ENCODE measurements around the gene SPIC. TPM values are rescaled to one million over a fixed set of nuclear protein-coding genes. Genes with fewer than 3 reads are reported as not detected.

SPIC gene
- total RNA-seq: not detected
- not detected for polyA plus RNA-seq (ENCODE audit: insufficient read length in 2 of 2)
- long read RNA-seq, donor 1: 0 reads
- long read RNA-seq, donor 2: 0 reads
- long read RNA-seq, donor 3: 0 reads
- long read RNA-seq, donor 4: 0 reads

GRCh38 chr12:101474711-101475386 is at the start of gene SPIC:
SPIC (plus strand) TSS chr12:101475336; CDS start chr12:101476905, 1,569 bp downstream.
- Histone ChIP-seq H3K27me3 (ENCODE audit: control insufficient read depth, insufficient read depth, low read length) (no peaks in the 10 kb centered on the region), H3K27ac (ENCODE audit: low read depth, low read length) (no peak within 1 kb of the TSS), H3K4me3 (ENCODE audit: low read depth, low read length) (no peak within 1 kb of the TSS), H3K4me1 (ENCODE audit: control insufficient read depth, insufficient read depth, low read length) (no peaks in the 10 kb centered on the region), H3K9me3 (ENCODE audit: control insufficient read depth, insufficient read depth, low read length) (no peaks in the 10 kb centered on the region), H3K36me3 (ENCODE audit: control insufficient read depth, insufficient read depth, low read length) (no peaks in the 10 kb centered on the region)
- no peak for DNase-seq (ENCODE audit: low read depth in 4 of 6, low spot score in 6 of 6)
- WGBS (ENCODE audit: insufficient coverage): 97% methylated on average over 3 of the region's 5 CpGs

- DNase-seq (ENCODE audit: low read depth in 4 of 6, low spot score in 6 of 6): no peak
- no peaks in the 10 kb centered on the region for H3K4me1 ChIP-seq (ENCODE audit: control insufficient read depth, insufficient read depth, low read length)
- no peak overlapping the region for H3K27ac ChIP-seq (ENCODE audit: low read depth, low read length)
- H3K4me3 ChIP-seq (ENCODE audit: low read depth, low read length): no peak overlapping the region
- no peaks in the 10 kb centered on the region for H3K27me3 ChIP-seq (ENCODE audit: control insufficient read depth, insufficient read depth, low read length)
- H3K36me3 ChIP-seq (ENCODE audit: control insufficient read depth, insufficient read depth, low read length): no peaks in the 10 kb centered on the region
- no peaks in the 10 kb centered on the region for H3K9me3 ChIP-seq (ENCODE audit: control insufficient read depth, insufficient read depth, low read length)
- WGBS (ENCODE audit: insufficient coverage): no CpG with 5 or more reads among the region's 2 CpGs
Observed at GRCh38 chr12:101430456-101430855, 44.7 kb upstream of the SPIC start.

- H3K27me3 ChIP-seq (ENCODE audit: control insufficient read depth, insufficient read depth, low read length): no peaks in the 10 kb centered on the region
- no peaks in the 10 kb centered on the region for H3K9me3 ChIP-seq (ENCODE audit: control insufficient read depth, insufficient read depth, low read length)
- no peaks in the 10 kb centered on the region for H3K36me3 ChIP-seq (ENCODE audit: control insufficient read depth, insufficient read depth, low read length)
- no peak overlapping the region for H3K27ac ChIP-seq (ENCODE audit: low read depth, low read length)
- no peak overlapping the region for H3K4me3 ChIP-seq (ENCODE audit: low read depth, low read length)
- no peak for DNase-seq (ENCODE audit: low read depth in 4 of 6, low spot score in 6 of 6)
- no peaks in the 10 kb centered on the region for H3K4me1 ChIP-seq (ENCODE audit: control insufficient read depth, insufficient read depth, low read length)
Observed at GRCh38 chr12:101436136-101436535, 39.0 kb upstream of the SPIC start.

GRCh38 chr12:101439236-101439635 is 35.9 kb upstream of the SPIC start:
- Histone ChIP-seq H3K27me3 (ENCODE audit: control insufficient read depth, insufficient read depth, low read length) (no peaks in the 10 kb centered on the region), H3K4me1 (ENCODE audit: control insufficient read depth, insufficient read depth, low read length) (no peaks in the 10 kb centered on the region), H3K9me3 (ENCODE audit: control insufficient read depth, insufficient read depth, low read length) (no peaks in the 10 kb centered on the region), H3K36me3 (ENCODE audit: control insufficient read depth, insufficient read depth, low read length) (no peaks in the 10 kb centered on the region), H3K27ac (ENCODE audit: low read depth, low read length) (no peak overlapping the region), H3K4me3 (ENCODE audit: low read depth, low read length) (no peak overlapping the region)
- DNase-seq (ENCODE audit: low read depth in 4 of 6, low spot score in 6 of 6): no peak
- WGBS (ENCODE audit: insufficient coverage): no CpG with 5 or more reads among the region's 5 CpGs

- H3K4me1 ChIP-seq (ENCODE audit: control insufficient read depth, insufficient read depth, low read length): no peaks in the 10 kb centered on the region
- DNase-seq (ENCODE audit: low read depth in 4 of 6, low spot score in 6 of 6): no peak
- no peak overlapping the region for H3K4me3 ChIP-seq (ENCODE audit: low read depth, low read length)
- H3K9me3 ChIP-seq (ENCODE audit: control insufficient read depth, insufficient read depth, low read length): no peaks in the 10 kb centered on the region
- no peak overlapping the region for H3K27ac ChIP-seq (ENCODE audit: low read depth, low read length)
- no peaks in the 10 kb centered on the region for H3K27me3 ChIP-seq (ENCODE audit: control insufficient read depth, insufficient read depth, low read length)
- no peaks in the 10 kb centered on the region for H3K36me3 ChIP-seq (ENCODE audit: control insufficient read depth, insufficient read depth, low read length)
Observed at GRCh38 chr12:101441461-101442224, 33.5 kb upstream of the SPIC start.

GRCh38 chr12:101455685-101456084 is 19.5 kb upstream of the SPIC start:
- H3K36me3 ChIP-seq (ENCODE audit: control insufficient read depth, insufficient read depth, low read length): no peaks in the 10 kb centered on the region
- 50% methylated on average over 1 of the region's 4 CpGs for WGBS (ENCODE audit: insufficient coverage)

GRCh38 chr12:101459642-101460346 is 15.3 kb upstream of the SPIC start:
- no peaks in the 10 kb centered on the region for H3K27me3 ChIP-seq (ENCODE audit: control insufficient read depth, insufficient read depth, low read length)
- H3K36me3 ChIP-seq (ENCODE audit: control insufficient read depth, insufficient read depth, low read length): no peaks in the 10 kb centered on the region
- 76% methylated on average over 2 of the region's 4 CpGs for WGBS (ENCODE audit: insufficient coverage)
- no peaks in the 10 kb centered on the region for H3K9me3 ChIP-seq (ENCODE audit: control insufficient read depth, insufficient read depth, low read length)
- H3K27ac ChIP-seq (ENCODE audit: low read depth, low read length): no peak overlapping the region
- DNase-seq (ENCODE audit: low read depth in 4 of 6, low spot score in 6 of 6): peak in 1 of 6 donors; percentile 1
- no peak overlapping the region for H3K4me3 ChIP-seq (ENCODE audit: low read depth, low read length)
- H3K4me1 ChIP-seq (ENCODE audit: control insufficient read depth, insufficient read depth, low read length): no peaks in the 10 kb centered on the region

More at GRCh38 chr12:101455685-101456084, 19.5 kb upstream of the SPIC start:
- Histone ChIP-seq H3K27ac (ENCODE audit: low read depth, low read length) (no peak overlapping the region), H3K4me1 (ENCODE audit: control insufficient read depth, insufficient read depth, low read length) (no peaks in the 10 kb centered on the region), H3K27me3 (ENCODE audit: control insufficient read depth, insufficient read depth, low read length) (no peaks in the 10 kb centered on the region), H3K4me3 (ENCODE audit: low read depth, low read length) (no peak overlapping the region), H3K9me3 (ENCODE audit: control insufficient read depth, insufficient read depth, low read length) (no peaks in the 10 kb centered on the region)
- DNase-seq (ENCODE audit: low read depth in 4 of 6, low spot score in 6 of 6): no peak

GRCh38 chr12:101468948-101469347 is 6.2 kb upstream of the SPIC start:
- no peaks in the 10 kb centered on the region for H3K4me1 ChIP-seq (ENCODE audit: control insufficient read depth, insufficient read depth, low read length)
- no peak overlapping the region for H3K27ac ChIP-seq (ENCODE audit: low read depth, low read length)
- whole genome bisulfite sequencing (ENCODE audit: insufficient coverage): no CpG with 5 or more reads among the region's 2 CpGs
- H3K4me3 ChIP-seq (ENCODE audit: low read depth, low read length): no peak overlapping the region
- H3K27me3 ChIP-seq (ENCODE audit: control insufficient read depth, insufficient read depth, low read length): no peaks in the 10 kb centered on the region
- DNase-seq (ENCODE audit: low read depth in 4 of 6, low spot score in 6 of 6): no peak
- no peaks in the 10 kb centered on the region for H3K36me3 ChIP-seq (ENCODE audit: control insufficient read depth, insufficient read depth, low read length)
- no peaks in the 10 kb centered on the region for H3K9me3 ChIP-seq (ENCODE audit: control insufficient read depth, insufficient read depth, low read length)

GRCh38 chr12:101470939-101471338 is 4.2 kb upstream of the SPIC start:
- Histone ChIP-seq H3K27me3 (ENCODE audit: control insufficient read depth, insufficient read depth, low read length) (no peaks in the 10 kb centered on the region), H3K27ac (ENCODE audit: low read depth, low read length) (no peak overlapping the region), H3K4me1 (ENCODE audit: control insufficient read depth, insufficient read depth, low read length) (no peaks in the 10 kb centered on the region), H3K4me3 (ENCODE audit: low read depth, low read length) (no peak overlapping the region), H3K36me3 (ENCODE audit: control insufficient read depth, insufficient read depth, low read length) (no peaks in the 10 kb centered on the region), H3K9me3 (ENCODE audit: control insufficient read depth, insufficient read depth, low read length) (no peaks in the 10 kb centered on the region)
- no peak for DNase-seq (ENCODE audit: low read depth in 4 of 6, low spot score in 6 of 6)
- 92% methylated on average over 2 of the region's 2 CpGs for WGBS (ENCODE audit: insufficient coverage)

Data from spinal cord (tissue), 10 donors.